NCI-H748 treated with DMSO at 0.1 percent for 48 hours (cell line): ENCODE data around the gene ZFPM1.

ENCODE experiments used
- DNase-seq: peaks from one replicate; lab custom pipeline; 2025; lab: John Stamatoyannopoulos, UW

Gene ZFPM1

DNA sequence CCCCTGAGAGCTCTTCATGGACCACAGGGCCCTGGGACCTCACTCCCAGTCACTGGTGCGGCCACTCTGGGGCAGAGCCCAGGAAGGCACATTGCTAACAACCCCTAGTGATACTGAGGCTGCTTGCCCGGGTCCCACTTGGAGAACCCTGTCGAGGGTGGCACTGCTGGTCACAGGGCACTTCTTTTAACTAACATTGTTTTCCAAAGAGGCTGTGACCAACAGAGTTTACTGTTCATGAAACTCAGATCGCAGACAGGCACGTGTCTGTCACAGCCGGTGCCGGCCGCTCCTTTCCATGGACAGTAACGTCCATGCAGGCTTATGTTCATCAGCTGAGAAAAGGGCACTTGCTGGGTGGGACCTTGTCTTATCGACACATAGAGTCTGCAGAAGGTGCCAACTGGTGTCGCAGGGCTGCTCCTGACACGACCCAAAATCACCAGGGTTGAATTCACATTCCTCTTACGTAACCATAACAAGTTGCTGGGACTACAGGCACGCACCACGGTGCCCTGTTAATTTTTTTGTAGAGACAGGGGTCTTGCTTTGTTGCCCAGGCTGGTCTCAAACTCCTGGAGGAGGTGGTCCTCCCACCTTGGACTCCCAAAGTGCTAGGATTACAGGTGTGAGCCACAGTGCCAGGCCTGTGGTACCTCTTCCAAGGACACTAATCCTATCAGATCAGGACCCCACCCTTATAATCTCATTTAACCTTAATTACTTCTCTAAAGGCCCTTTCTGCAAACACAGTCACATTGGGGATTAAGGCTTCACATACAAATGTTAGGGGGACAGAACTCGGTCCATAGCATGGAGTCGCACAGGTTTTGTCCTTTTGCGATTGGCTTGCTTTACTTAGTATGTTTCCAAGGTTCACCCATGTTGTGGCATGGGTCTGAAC is 115.9 kb downstream of the ZFPM1 start:
- no peak for DNase-seq

GRCh38 chr16:88569614-88569984 is 116.5 kb downstream of the ZFPM1 start:
- DNase-seq = no peak

GRCh38 chr16:88569985-88570690 is 117.1 kb downstream of the ZFPM1 start, which contains the start of gene ZC3H18:
Gene ZC3H18 (plus strand): TSS chr16:88570403. CDS start chr16:88577124, 6,721 bp downstream.
- peak; percentile 74 for DNase-seq

DNA sequence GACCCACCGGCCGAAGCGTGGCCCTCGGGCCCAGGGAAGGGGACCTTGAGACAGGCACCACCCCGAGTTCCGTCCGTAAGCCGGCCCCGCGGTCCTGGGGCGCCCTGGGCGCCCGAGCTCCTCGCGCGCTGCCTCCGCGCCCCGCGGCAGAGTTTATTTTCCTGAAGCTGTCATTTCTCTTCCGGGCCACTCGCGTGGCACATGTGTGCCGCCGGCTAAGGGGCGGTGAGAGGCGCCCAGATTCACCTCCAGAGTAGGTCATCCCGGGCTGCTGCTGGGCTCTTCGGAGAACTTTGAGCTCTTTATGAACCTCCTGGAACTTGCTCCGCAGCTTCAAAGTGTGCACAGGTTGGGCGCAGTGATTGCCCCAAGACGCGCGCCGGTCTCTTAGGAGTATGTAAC is 117.6 kb downstream of the ZFPM1 start:
- no peak for DNase-seq

DNA sequence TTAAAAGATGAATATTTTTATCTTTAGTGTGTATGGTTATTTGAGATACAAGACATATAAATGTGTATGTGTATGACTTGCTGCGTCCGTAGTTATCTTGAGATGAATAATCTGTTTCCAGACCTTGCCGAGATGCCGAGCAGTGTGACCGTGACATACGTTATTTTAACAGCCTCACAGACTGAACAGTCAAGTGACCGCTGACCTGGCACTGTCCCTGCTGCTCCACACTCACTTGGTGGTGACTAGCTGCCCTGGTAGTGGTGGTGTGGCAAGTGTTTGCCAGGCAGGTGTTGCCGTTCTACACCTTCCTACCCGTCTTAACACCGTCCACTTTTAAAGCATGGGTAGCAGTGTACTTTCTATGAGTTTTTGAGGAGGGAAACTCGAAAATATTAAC is 122.2 kb downstream of the ZFPM1 start:
- no peak for DNase-seq

GRCh38 chr16:88576307-88576706 is 123.2 kb downstream of the ZFPM1 start:
- DNase-seq = no peak

DNA sequence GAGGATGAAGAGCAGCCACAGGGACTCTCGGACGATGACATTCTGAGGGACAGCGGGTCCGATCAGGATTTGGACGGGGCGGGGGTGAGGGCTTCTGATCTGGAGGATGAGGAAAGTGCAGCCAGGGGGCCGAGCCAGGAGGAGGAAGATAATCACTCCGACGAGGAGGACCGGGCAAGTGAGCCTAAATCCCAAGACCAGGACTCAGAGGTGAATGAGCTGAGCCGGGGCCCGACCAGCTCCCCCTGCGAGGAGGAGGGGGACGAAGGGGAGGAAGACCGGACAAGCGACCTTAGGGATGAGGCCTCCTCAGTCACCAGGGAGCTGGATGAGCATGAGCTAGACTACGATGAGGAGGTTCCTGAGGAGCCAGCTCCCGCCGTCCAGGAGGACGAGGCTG is 124.1 kb downstream of the ZFPM1 start:
- no peak for DNase-seq

DNA sequence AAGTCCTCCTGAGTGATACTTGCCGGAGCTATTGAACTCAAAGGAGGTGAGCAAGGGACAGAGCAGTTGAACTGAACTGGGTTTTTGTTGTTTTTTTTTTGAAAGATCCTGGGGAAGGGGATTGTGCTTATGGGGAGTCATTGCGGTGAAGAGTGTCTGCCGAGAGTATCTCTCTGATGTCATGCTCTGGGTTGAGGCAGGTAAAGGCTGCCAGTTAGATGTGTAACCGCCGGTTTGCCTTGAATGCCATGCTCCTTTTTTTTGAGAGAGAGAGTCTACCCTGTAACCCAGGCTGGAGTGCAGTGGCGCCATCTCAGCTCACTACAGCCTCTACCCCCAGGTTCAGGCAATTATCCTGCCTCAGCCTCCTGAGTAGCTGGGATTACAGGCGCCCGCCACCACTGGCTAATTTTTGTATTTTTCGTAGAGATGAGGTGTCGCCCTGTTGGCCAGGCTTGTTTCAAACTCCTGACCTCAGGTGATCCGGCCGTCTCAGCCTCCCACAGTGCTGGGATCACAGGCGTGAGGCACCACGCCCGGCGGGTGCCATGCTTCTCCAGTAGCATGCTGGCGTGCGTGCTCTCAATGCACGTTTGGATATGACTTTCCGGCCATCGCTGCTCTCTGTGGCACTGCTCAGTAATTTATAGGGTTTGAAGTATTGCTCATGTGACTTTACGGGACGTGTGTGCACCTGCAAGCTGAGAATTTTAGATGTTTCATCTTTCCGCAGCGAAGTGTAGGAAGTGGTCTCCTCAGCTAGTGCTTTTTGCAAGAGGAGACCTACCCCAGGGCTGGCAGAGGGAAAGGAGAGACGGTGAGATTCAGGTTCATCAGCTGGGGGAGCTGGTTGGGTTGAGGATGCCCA is 125.6 kb downstream of the ZFPM1 start:
- DNase-seq = no peak

- DNase-seq = no peak
Measured at GRCh38 chr16:88580371-88580770, 127.3 kb downstream of the ZFPM1 start.

- no peak for DNase-seq
Measured at GRCh38 chr16:88581033-88581432, 128.0 kb downstream of the ZFPM1 start.

DNA sequence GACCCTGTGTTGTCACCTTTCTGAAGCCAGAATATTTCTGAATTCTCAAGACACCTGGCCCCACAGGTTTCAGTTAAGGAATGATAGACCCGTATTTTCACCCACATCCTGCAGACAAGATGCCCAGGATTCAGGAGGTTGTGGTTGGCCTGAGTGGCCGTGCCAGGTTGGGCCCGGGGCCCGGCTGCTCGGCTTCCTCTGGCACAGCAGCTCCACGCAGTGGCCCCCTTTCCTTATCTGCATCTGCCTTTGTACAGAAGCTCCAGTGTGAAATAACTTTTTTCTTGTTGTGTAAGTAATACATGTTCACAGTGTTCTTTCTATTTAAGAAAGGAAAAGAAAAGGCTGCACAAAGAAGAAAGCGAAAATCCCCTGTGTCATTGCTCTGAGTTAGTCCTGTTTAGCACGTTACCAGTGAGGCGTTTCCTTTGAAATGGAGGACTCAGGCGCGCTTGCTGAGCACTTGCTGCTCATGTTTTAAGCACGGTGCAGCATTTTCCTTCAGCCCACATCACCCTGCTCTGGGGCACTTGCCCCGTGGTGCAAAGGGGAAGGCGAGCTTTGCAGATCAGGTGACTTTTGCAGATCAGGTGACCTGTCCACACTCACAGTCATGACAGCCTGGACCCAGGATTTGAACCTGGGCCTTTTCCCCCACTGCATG is 130.0 kb downstream of the ZFPM1 start:
- no peak for DNase-seq

DNA sequence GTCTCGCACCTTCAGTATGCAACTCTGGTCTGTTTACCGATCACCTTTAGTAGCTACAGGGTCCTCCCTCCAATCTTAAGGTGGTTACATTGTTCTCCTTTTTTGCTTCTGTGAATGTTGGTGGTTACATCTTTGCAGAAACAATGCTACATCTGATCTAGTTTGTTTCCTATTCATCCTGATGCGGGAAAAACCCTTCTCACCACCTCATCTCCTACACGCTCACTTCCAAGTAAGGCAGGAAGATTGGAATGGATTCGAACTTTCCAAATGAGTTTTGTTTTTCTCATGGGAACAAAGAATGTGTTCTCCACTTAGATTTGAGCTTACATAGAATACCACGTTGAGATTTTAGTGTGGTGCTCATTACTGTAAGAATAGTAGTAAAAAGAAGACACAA is 131.6 kb downstream of the ZFPM1 start:
- DNase-seq = no peak

- no peak for DNase-seq
Measured at GRCh38 chr16:88585269-88585668, 132.2 kb downstream of the ZFPM1 start.

GRCh38 chr16:88585927-88586581 is 133.0 kb downstream of the ZFPM1 start:
- DNase-seq = no peak
